NCI-H187 (cell line): ENCODE results near the gene KIF17.
A peak's percentile ranks its signal among the peaks of the same experiment; 100 is the strongest.

ENCODE experiments used
- DNase-seq, 2 experiments: peaks; one replicate each; lab custom pipeline; 2025; lab: John Stamatoyannopoulos, UW

The KIF17 gene

GRCh38 chr1:20717452-20718342 is at the start of gene KIF17:
Gene KIF17 (minus strand): TSS chr1:20718007. CDS start chr1:20717706, 301 bp downstream.
- peak in 1 of 2 experiments; percentile 31 for DNase-seq

- DNase-seq, result no peak
Observed at GRCh38 chr1:20767271-20767670, 49.5 kb upstream of the KIF17 start.

GRCh38 chr1:20763417-20763816 is 45.6 kb upstream of the KIF17 start:
- DNase-seq, result no peak

GRCh38 chr1:20760322-20760721 is 42.5 kb upstream of the KIF17 start:
- no peak for DNase-seq

GRCh38 chr1:20753589-20753988 is 35.8 kb upstream of the KIF17 start:
- DNase-seq, result no peak

GRCh38 chr1:20751462-20751990 is 33.7 kb upstream of the KIF17 start:
- DNase-seq, result no peak

- no peak for DNase-seq
Observed at GRCh38 chr1:20742671-20743070, 24.9 kb upstream of the KIF17 start.

GRCh38 chr1:20740781-20741180 is 23.0 kb upstream of the KIF17 start:
- DNase-seq, result no peak

GRCh38 chr1:20739225-20739624 is 21.4 kb upstream of the KIF17 start:
- no peak for DNase-seq

GRCh38 chr1:20735581-20736111 is 17.8 kb upstream of the KIF17 start:
- no peak for DNase-seq

- no peak for DNase-seq
Observed at GRCh38 chr1:20733360-20733975, 15.7 kb upstream of the KIF17 start.

- DNase-seq, result peak in 1 of 2 experiments; percentile 17
Observed at GRCh38 chr1:20732588-20733359, 15.0 kb upstream of the KIF17 start, which contains the start of gene SH2D5. Gene SH2D5 (minus strand): TSS chr1:20732703. CDS start chr1:20728044, 4,659 bp downstream.

GRCh38 chr1:20732071-20732587 is 14.3 kb upstream of the KIF17 start:
- no peak for DNase-seq

GRCh38 chr1:20731057-20731991 is 13.5 kb upstream of the KIF17 start:
- no peak for DNase-seq

GRCh38 chr1:20730690-20731056 is 12.9 kb upstream of the KIF17 start:
- DNase-seq, result no peak

- DNase-seq, result no peak
Observed at GRCh38 chr1:20729990-20730689, 12.3 kb upstream of the KIF17 start.

- DNase-seq, result no peak
Observed at GRCh38 chr1:20729155-20729931, 11.5 kb upstream of the KIF17 start.

- no peak for DNase-seq
Observed at GRCh38 chr1:20728371-20729154, 10.8 kb upstream of the KIF17 start.
